Measurements from ENCODE around the gene POLE.
"Not testable (repeated sequence)": the region's sequence is repeated elsewhere in the genome, so short reads cannot be mapped to it uniquely, and the experiment has no call there.

POLE gene

GRCh38 chr12:132718644-132719043 lies 31.5 kb upstream of the POLE start:
- DNase-seq (ENCODE audit: low read depth): no peak

GRCh38 chr12:132717531-132718387 lies 30.6 kb upstream of the POLE start:
- no peak for DNase-seq (ENCODE audit: low read depth)

GRCh38 chr12:132717011-132717410 lies 29.9 kb upstream of the POLE start:
- DNase-seq (ENCODE audit: low read depth): no peak

- DNase-seq (ENCODE audit: low read depth): no peak
These were observed 29.2 kb upstream of the POLE start for GRCh38 chr12:132716356-132716755.

- no peak for DNase-seq (ENCODE audit: low read depth)
These were observed 28.7 kb upstream of the POLE start for GRCh38 chr12:132715874-132716273.

- no peak for DNase-seq (ENCODE audit: low read depth)
These were observed 26.0 kb upstream of the POLE start for GRCh38 chr12:132713123-132713522.

- DNase-seq (ENCODE audit: low read depth): peak; percentile 14
These were observed 24.1 kb upstream of the POLE start for GRCh38 chr12:132711080-132711843.

GRCh38 chr12:132710405-132711079 lies 23.4 kb upstream of the POLE start, which contains the start of gene PGAM5:
PGAM5 (plus strand) TSS chr12:132710842; CDS start chr12:132710877, 35 bp downstream.
- DNase-seq (ENCODE audit: low read depth): peak; percentile 92

- peak; percentile 3 for DNase-seq (ENCODE audit: low read depth)
These were observed 22.9 kb upstream of the POLE start for GRCh38 chr12:132710043-132710404.

GRCh38 chr12:132708150-132708549 lies 21.0 kb upstream of the POLE start:
- no peak for DNase-seq (ENCODE audit: low read depth)

GRCh38 chr12:132707241-132707640 lies 20.1 kb upstream of the POLE start:
- no peak for DNase-seq (ENCODE audit: low read depth)

- DNase-seq (ENCODE audit: low read depth): no peak
These were observed 16.5 kb upstream of the POLE start for GRCh38 chr12:132703641-132704040.

GRCh38 chr12:132702640-132703039 lies 15.5 kb upstream of the POLE start:
- DNase-seq (ENCODE audit: low read depth): no peak

GRCh38 chr12:132700212-132700822 lies 13.2 kb upstream of the POLE start:
- no peak for DNase-seq (ENCODE audit: low read depth)

GRCh38 chr12:132698341-132698740 lies 11.2 kb upstream of the POLE start:
- DNase-seq (ENCODE audit: low read depth): no peak

- no peak for DNase-seq (ENCODE audit: low read depth)
These were observed 8.3 kb upstream of the POLE start for GRCh38 chr12:132695431-132695830.

- not testable (repeated sequence) for DNase-seq (ENCODE audit: low read depth)
These were observed 7.7 kb upstream of the POLE start for GRCh38 chr12:132694888-132695287.

- DNase-seq (ENCODE audit: low read depth): not testable (repeated sequence)
These were observed 4.9 kb upstream of the POLE start for GRCh38 chr12:132692030-132692429.

GRCh38 chr12:132690112-132690511 lies 3.0 kb upstream of the POLE start:
- DNase-seq (ENCODE audit: low read depth): no peak

GRCh38 chr12:132689227-132689626 lies 2.1 kb upstream of the POLE start:
- no peak for DNase-seq (ENCODE audit: low read depth)

GRCh38 chr12:132686825-132687210 lies 324 bp downstream of the POLE start:
- DNase-seq (ENCODE audit: low read depth): no peak

- no peak for DNase-seq (ENCODE audit: low read depth)
These were observed 1.7 kb downstream of the POLE start for GRCh38 chr12:132685400-132685799.

All from activated T-helper 1 cell treated with Interleukin-2 at 50 U/mL for 16 hours (primary cell).